ENCODE results near the gene MYMK.

MYMK gene

GRCh38 chr9:133558191-133559126 is 33.7 kb upstream of the MYMK start:
- in situ Hi-C loops (cut with HindIII; ENCODE audit: low sequenced_read_pairs), result loop anchor here (5.0 kb wide), 1 partner anchor 74 kb away; no protein-coding TSS in a partner anchor

DNA sequence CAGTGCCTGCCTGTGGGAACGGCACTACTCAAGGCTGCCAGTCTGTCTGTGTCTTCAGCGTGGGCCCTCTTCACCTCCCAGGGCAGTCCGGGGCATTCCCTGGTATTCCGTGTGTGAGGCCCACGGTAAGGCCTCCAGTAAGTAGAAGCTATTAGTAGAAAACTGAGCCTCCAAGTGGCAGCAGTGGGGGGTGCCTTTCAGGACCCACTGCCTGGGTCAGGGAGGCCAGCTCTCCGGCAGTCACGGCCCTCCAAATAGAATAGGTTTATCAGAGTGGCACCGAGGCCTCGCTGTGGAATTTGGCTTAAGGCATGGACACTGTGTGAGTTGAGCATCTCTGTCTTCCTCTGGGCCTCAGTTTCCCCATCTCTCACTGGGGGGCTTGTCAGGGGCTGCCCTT is 32.8 kb upstream of the MYMK start:
- in situ Hi-C loops (cut with HindIII; ENCODE audit: low sequenced_read_pairs), result loop anchor here (5.0 kb wide), 1 partner anchor 75 kb away; no protein-coding TSS in a partner anchor

DNA sequence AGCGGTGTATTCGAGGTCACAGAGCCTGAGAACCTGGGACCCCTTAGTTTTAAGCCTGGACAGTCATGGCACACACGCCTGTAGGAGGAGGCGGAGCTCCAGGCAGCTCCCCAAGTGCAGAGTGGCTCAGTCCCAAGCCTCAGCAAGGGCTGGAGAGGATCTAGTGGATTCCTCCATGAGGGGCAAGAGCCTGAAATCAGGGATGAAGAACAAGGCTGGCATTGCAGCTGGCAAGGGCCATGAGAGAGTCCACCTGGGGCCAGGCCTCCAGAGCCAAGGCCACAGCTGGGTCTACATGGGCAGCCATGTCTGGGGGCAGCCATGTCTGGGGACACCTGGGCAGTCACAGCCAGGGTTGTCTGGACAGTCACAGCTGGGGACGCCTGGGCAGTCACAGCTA is 31.6 kb upstream of the MYMK start:
- in situ Hi-C loops (cut with HindIII; ENCODE audit: low sequenced_read_pairs), result loop anchor here (5.0 kb wide), 1 partner anchor 76 kb away; no protein-coding TSS in a partner anchor

DNA sequence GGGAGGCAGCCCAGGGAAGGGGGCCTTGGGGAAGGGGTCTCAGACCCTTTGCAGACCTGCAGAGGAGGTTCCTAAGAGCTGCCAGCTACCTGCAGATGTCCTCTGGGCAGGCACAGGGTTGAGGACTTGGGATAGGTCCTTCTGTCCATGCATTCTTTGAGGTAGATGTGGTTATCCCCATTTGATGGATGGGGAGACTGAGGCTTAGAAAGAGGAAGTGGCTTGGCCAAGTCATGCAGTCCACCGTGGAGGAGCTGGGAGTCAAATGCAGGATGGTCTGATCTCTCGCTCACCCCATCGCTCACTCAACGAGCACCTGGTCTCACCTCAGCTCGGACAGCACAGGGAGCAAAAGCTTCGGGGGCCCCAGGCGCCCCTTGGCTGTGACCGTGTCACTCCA is 30.0 kb upstream of the MYMK start:
- in situ Hi-C loops (cut with HindIII; ENCODE audit: low sequenced_read_pairs), result loop anchor here (5.0 kb wide), 1 partner anchor 78 kb away; no protein-coding TSS in a partner anchor

GRCh38 chr9:133553973-133554713 is 29.4 kb upstream of the MYMK start:
- in situ Hi-C loops (cut with HindIII; ENCODE audit: low sequenced_read_pairs), result no loop called here

GRCh38 chr9:133553123-133553522 is 28.4 kb upstream of the MYMK start:
- in situ Hi-C loops (cut with HindIII; ENCODE audit: low sequenced_read_pairs), result no loop called here

DNA sequence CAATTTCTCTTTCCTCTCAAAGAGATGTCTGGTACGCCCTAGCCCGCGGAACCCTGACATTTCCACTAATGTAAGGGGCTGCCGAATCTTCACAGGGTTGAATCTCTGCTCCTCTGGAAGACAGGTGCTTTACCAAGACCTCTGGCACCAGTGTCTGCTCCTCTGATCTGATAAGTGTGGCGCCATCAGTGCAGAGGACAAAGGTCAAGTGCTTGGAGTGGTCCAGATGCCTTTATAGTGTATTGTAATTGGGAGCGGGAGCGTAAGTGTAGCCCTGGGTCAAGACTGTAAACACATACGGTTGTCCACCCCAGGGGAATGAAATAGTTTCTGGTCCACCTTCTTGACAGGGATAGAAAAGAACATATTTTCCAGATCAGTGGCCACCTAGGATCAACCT is 27.5 kb upstream of the MYMK start:
- in situ Hi-C loops (cut with HindIII; ENCODE audit: low sequenced_read_pairs), result no loop called here

DNA sequence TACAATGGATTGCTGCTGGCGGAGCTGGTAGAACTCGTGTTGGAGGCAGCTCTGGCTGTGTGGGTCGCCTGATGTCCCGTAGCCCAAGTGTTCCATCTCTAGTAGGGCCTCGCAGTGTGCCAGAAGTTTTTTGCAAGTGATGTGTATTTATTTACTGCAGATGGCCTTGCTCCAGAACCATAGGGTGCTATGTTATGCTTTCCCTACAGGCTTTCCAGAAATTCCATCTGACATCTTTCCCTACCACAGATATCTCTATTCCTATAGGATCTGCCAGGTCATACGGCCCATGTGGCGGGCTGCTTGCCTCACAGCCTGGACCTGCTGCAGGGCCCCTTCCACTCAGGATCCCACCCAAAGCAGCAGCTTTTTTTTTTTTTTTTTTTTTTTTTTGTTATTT is 26.7 kb upstream of the MYMK start:
- in situ Hi-C loops (cut with HindIII; ENCODE audit: low sequenced_read_pairs), result no loop called here

DNA sequence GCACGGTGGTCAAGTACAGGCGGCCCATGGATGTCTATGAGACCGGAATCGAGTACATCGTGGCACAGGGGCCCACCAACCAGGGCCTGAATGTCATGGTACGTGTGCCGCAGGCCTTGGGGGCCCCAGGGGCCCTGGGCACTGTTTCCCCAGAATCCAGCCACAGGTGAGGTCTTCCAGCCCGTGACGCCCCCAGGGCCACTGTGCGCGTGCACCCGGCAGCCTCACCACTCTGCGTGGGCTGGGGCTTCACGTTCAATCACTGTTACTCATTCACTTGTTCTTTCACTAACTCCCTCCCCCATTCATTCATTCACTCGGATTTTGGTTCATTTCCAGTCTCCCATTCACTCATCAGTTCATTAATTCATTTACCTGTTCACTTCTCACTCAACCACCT is 22.4 kb upstream of the MYMK start:
- in situ Hi-C loops (cut with HindIII; ENCODE audit: low sequenced_read_pairs), result no loop called here

DNA sequence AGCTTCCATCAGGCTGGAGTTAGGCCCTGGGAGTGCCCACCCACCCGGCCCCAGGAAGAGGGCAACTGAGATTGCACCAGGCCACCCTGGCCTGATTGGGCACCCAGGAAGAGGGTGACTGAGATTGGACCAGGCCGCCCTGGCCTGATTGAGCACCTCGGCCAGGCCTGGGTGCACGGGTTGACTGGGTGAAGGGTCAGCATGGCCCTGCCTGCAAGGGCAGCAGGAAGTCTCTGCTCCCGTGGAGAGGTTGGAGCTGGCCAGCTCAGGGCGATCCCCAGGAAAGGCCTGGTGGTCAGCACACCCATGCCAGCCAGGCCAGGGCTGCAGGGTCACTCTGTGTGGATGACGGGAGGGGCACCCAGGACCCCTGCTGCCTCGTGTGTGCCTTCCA is 21.5 kb upstream of the MYMK start:
- in situ Hi-C loops (cut with HindIII; ENCODE audit: low sequenced_read_pairs), result no loop called here

GRCh38 chr9:133545494-133546286 is 20.9 kb upstream of the MYMK start:
- in situ Hi-C loops (cut with HindIII; ENCODE audit: low sequenced_read_pairs), result no loop called here

GRCh38 chr9:133543772-133544467 is 19.2 kb upstream of the MYMK start:
- in situ Hi-C loops (cut with HindIII; ENCODE audit: low sequenced_read_pairs), result no loop called here

GRCh38 chr9:133542002-133542401 is 17.2 kb upstream of the MYMK start:
- in situ Hi-C loops (cut with HindIII; ENCODE audit: low sequenced_read_pairs), result no loop called here

DNA sequence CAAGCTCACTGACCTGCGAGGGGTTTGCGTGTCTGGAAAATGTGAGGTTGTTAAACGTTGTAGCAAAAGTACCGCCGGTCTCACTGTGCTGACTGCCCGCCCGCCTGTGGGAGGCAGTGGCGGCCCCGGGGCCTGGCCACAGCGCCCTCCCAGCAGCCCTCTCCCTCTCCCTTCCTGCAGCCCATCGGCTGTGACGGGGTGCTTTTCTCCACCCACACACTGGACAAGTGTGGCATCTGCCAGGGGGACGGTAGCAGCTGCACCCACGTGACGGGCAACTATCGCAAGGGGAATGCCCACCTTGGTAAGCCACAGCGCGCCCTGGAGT is 15.9 kb upstream of the MYMK start:
- in situ Hi-C loops (cut with HindIII; ENCODE audit: low sequenced_read_pairs), result no loop called here

DNA sequence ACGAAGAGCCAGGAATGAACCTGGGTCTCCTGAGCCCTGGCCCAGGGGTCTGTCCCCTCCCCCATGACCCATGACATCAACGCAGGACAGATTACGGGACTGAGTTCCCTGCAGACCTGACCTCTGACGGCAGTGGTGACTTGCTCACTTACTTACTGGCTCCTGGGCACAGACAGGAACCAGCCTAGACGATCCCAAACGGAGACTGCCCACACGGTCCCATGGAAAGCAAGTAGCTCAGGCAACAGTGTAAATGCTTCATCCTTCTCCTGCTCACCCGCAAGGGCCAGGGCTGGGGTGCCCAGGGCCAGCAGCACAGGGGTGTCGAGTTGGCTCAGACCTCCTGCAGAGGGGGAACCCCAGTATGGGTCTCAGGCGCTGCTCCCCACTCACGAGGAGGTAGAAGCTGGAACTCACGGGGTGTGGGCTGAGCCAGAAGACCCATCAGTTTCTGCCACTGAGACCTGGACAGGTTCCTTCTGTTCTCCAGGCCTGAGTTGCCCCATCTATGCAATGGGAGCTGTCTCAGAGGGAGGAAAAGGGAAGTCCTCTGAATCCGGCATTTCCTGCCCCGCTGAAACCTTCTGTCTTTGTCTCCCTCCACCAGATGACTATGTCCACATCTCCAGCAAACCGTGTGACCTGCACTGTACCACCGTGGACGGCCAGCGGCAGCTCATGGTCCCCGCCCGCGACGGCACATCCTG is 15.4 kb upstream of the MYMK start:
- in situ Hi-C loops (cut with HindIII; ENCODE audit: low sequenced_read_pairs), result no loop called here

- in situ Hi-C loops (cut with HindIII; ENCODE audit: low sequenced_read_pairs), result no loop called here
These were observed 14.4 kb upstream of the MYMK start for GRCh38 chr9:133538851-133539833.

GRCh38 chr9:133538176-133538575 is 13.4 kb upstream of the MYMK start:
- in situ Hi-C loops (cut with HindIII; ENCODE audit: low sequenced_read_pairs), result no loop called here

DNA sequence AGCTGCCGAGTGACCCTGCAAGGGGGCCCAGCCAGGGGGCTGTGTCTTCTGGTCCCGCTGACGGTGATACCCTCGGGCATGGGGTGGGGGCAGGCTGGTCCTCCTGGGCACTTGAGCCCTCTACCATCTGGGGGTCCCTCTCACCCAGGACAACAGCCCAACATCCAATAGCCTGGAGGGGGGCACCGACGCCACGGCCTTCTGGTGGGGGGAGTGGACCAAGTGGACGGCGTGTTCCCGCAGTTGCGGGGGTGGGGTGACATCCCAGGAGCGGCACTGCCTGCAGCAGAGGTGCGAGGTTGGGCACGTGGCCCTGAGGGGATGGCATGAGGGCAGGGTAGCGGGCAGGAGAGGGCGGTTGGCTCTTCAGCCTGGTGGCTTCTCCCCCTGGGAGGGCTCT is 12.5 kb upstream of the MYMK start:
- in situ Hi-C loops (cut with HindIII; ENCODE audit: low sequenced_read_pairs), result no loop called here

- in situ Hi-C loops (cut with HindIII; ENCODE audit: low sequenced_read_pairs), result no loop called here
These were observed 11.8 kb upstream of the MYMK start for GRCh38 chr9:133536536-133536935.

All from endothelial cell of hepatic sinusoid (primary cell).